H9 (cell line): Measurements from ENCODE around the gene NDUFAF2. TPM values are rescaled to one million over a fixed set of nuclear protein-coding genes. Genes with fewer than 3 reads are reported as not detected.

Experiments
- DNase-seq: peaks from one replicate; pipeline ENCODE4 v3.0.0-alpha.2; 2017
- H2AFZ ChIP-seq: one replicate; pipeline ENCODE4 v1.6.1; 2013; ENCODE audit warnings: mild to moderate bottlenecking, low read length, control low read depth, moderate library complexity
- H2AK5ac ChIP-seq: 2 replicates; pipeline ENCODE4 v1.6.1; 2013; ENCODE audit warnings: low read length, control low read depth, mixed read lengths; ENCODE audit not compliant: insufficient read length
- H2BK120ac ChIP-seq: one replicate; pipeline ENCODE4 v1.6.1; 2013; ENCODE audit warnings: low read depth, mild to moderate bottlenecking, low read length, control low read depth, inconsistent platforms; ENCODE audit not compliant: poor library complexity, severe bottlenecking
- H2BK12ac ChIP-seq: 2 replicates; pipeline ENCODE4 v1.6.1; 2013; ENCODE audit warnings: low read length, control low read depth, mixed read lengths, low read depth; ENCODE audit not compliant: insufficient read length
- H2BK15ac ChIP-seq: 2 replicates; pipeline ENCODE4 v1.6.1; 2013; ENCODE audit warnings: low read depth, low read length, control low read depth
- H2BK20ac ChIP-seq: one replicate; pipeline ENCODE4 v1.6.1; 2013; ENCODE audit warnings: low read depth, mild to moderate bottlenecking, low read length, control low read depth, inconsistent platforms; ENCODE audit not compliant: poor library complexity, severe bottlenecking
- H2BK5ac ChIP-seq: 2 replicates; pipeline ENCODE4 v1.6.1; 2013; ENCODE audit warnings: low read length, control low read depth, mixed read lengths; ENCODE audit not compliant: insufficient read length
- H3K14ac ChIP-seq: 2 replicates; pipeline ENCODE4 v1.6.1; 2013; ENCODE audit warnings: low read length, control low read depth; ENCODE audit not compliant: insufficient read depth
- H3K18ac ChIP-seq: 2 replicates; pipeline ENCODE4 v1.6.1; 2013; ENCODE audit warnings: low read depth, mild to moderate bottlenecking, mixed read lengths, low read length, control low read depth; ENCODE audit not compliant: insufficient read length
- H3K23ac ChIP-seq: 2 replicates; pipeline ENCODE4 v1.6.1; 2013; ENCODE audit warnings: low read length, control low read depth, mixed read lengths, low read depth; ENCODE audit not compliant: insufficient read length
- H3K23me2 ChIP-seq: 2 replicates; pipeline ENCODE4 v1.6.1; 2013; ENCODE audit warnings: low read depth, mild to moderate bottlenecking, mixed read lengths, low read length, control low read depth; ENCODE audit not compliant: insufficient read length, poor library complexity, severe bottlenecking
- H3K27ac ChIP-seq: 2 replicates; pipeline ENCODE4 v1.5.1; 2013; ENCODE audit warnings: low read length, control low read depth, mixed read lengths, low read depth; ENCODE audit not compliant: insufficient read length
- H3K27me3 ChIP-seq: 2 replicates; pipeline ENCODE4 v1.6.1; 2013; ENCODE audit warnings: low read length, control low read depth, inconsistent platforms; ENCODE audit not compliant: insufficient read depth
- H3K4ac ChIP-seq: 2 replicates; pipeline ENCODE4 v1.6.1; 2013; ENCODE audit warnings: low read depth, mild to moderate bottlenecking, control low read depth, inconsistent platforms, low read length, moderate library complexity
- H3K4me1 ChIP-seq: 2 replicates; pipeline ENCODE4 v1.6.1; 2013; ENCODE audit warnings: low read length, control low read depth, inconsistent platforms; ENCODE audit not compliant: insufficient read depth
- H3K4me2 ChIP-seq: 2 replicates; pipeline ENCODE4 v1.6.1; 2013; ENCODE audit warnings: low read length, control low read depth, mixed read lengths; ENCODE audit not compliant: insufficient read length, insufficient read depth
- H3K56ac ChIP-seq: 2 replicates; pipeline ENCODE4 v1.6.1; 2013; ENCODE audit warnings: low read depth, mild to moderate bottlenecking, mixed read lengths, low read length, control low read depth; ENCODE audit not compliant: insufficient read length
- H3K79me1 ChIP-seq: 2 replicates; pipeline ENCODE4 v1.6.1; 2013; ENCODE audit warnings: low read depth, mild to moderate bottlenecking, moderate library complexity, low read length, control low read depth, inconsistent platforms; ENCODE audit not compliant: insufficient read depth, poor library complexity, severe bottlenecking
- H3K79me2 ChIP-seq: 2 replicates; pipeline ENCODE4 v1.6.1; 2013; ENCODE audit warnings: low read length, control low read depth, inconsistent platforms; ENCODE audit not compliant: insufficient read depth
- H3K9ac ChIP-seq: 2 replicates; pipeline ENCODE4 v1.6.1; 2013; ENCODE audit warnings: low read length, control low read depth, mixed read lengths; ENCODE audit not compliant: insufficient read length; ENCODE audit errors: extremely low read depth
- H3K9me3 ChIP-seq: one replicate; pipeline ENCODE4 v1.6.1; 2013; ENCODE audit warnings: low read depth, low read length, inconsistent platforms; ENCODE audit not compliant: control insufficient read depth
- H3T11ph ChIP-seq: one replicate; pipeline ENCODE4 v1.6.1; 2013; ENCODE audit warnings: mild to moderate bottlenecking, low read length, control low read depth, inconsistent platforms
- H4K20me1 ChIP-seq: one replicate; pipeline ENCODE4 v1.6.1; 2013; ENCODE audit not compliant: control insufficient read depth, insufficient read length, insufficient read depth
- H4K5ac ChIP-seq: 2 replicates; pipeline ENCODE4 v1.6.1; 2013; ENCODE audit warnings: low read depth, mild to moderate bottlenecking, mixed read lengths, low read length, control low read depth; ENCODE audit not compliant: insufficient read length
- H4K8ac ChIP-seq: replicated peaks from 2 replicates; pipeline ENCODE4 v1.6.1; 2013; ENCODE audit warnings: low read length, control low read depth, mixed read lengths, low read depth; ENCODE audit not compliant: insufficient read length
- H4K91ac ChIP-seq: 2 replicates; pipeline ENCODE4 v1.6.1; 2013; ENCODE audit warnings: low read depth, mild to moderate bottlenecking, moderate library complexity, mixed read lengths, low read length, control low read depth; ENCODE audit not compliant: insufficient read length
- H3K27ac Mint-ChIP-seq, 3 experiments: 2 replicates in 2 of 3; 3 replicates in 1 of 3; pipeline ENCODE4 v1.8.0; 2020 to 2021; ENCODE audit warnings: mixed read lengths in 3 of 3, mild to moderate bottlenecking in 1 of 3, moderate library complexity in 1 of 3
- H3K27me3 Mint-ChIP-seq: 2 replicates; pipeline ENCODE4 v1.8.0; 2021; ENCODE audit warnings: low read depth, mild to moderate bottlenecking, moderate library complexity, mixed read lengths
- H3K36me3 Mint-ChIP-seq, 3 experiments: 2 replicates in 2 of 3; 3 replicates in 1 of 3; pipeline ENCODE4 v1.8.0; 2020 to 2021; ENCODE audit warnings: low read depth in 3 of 3, mixed read lengths in 3 of 3; ENCODE audit not compliant: insufficient read depth in 1 of 3
- H3K4me1 Mint-ChIP-seq, 2 experiments: 2 replicates each; pipeline ENCODE4 v1.8.0; 2020; ENCODE audit warnings: mixed read lengths in 2 of 2
- H3K4me3 Mint-ChIP-seq, 2 experiments: 2 replicates in 1 of 2; 3 replicates in 1 of 2; pipeline ENCODE4 v1.8.0; 2020 to 2021; ENCODE audit warnings: mild to moderate bottlenecking in 2 of 2, mixed read lengths in 2 of 2, moderate library complexity in 1 of 2
- H3K9me3 Mint-ChIP-seq, 2 experiments: 2 replicates in 1 of 2; 3 replicates in 1 of 2; pipeline ENCODE4 v1.8.0; 2020; ENCODE audit warnings: mild to moderate bottlenecking in 2 of 2, mixed read lengths in 2 of 2, moderate library complexity in 1 of 2
- CTCF ChIP-seq: fragments of 200-600 bp; sonication (generic); conservative IDR thresholded peaks from 3 replicates; pipeline ENCODE4 v1.8.0; 2021; ENCODE audit warnings: antibody characterized with exemption, mild to moderate bottlenecking
- WGBS: extraction: QIAGEN DNeasy Blood & Tissue Kit; methylation state at CpG from one replicate; pipeline ENCODE4 v1.1.7; 2013; ENCODE audit warnings: missing lambda C conversion rate, low lambda C conversion rate, mixed read lengths; ENCODE audit not compliant: insufficient read length; ENCODE audit errors: extremely low coverage; 5-methylcytosine and 5-hydroxymethylcytosine counted together
- total RNA-seq: library from RNA; stranded (reverse); gene quantifications from 2 replicates; pipeline ENCODE4 v1.2.1, GENCODE V29; 2021

Gene NDUFAF2
- total RNA-seq, 1 experiment from 2014 or later, result 31.4 TPM

GRCh38 chr5:61115968-61116367, 171.0 kb downstream of the NDUFAF2 start:
- no peak overlapping the region for H2BK12ac ChIP-seq
- H4K20me1 ChIP-seq, result no peaks in the 10 kb centered on the region
- H3K27me3 ChIP-seq, result no peaks in the 10 kb centered on the region
- H3K27ac ChIP-seq, result no peak overlapping the region
- H3K9ac ChIP-seq, result no peak overlapping the region
- H3K79me2 ChIP-seq, result no peaks in the 10 kb centered on the region
- H2BK5ac ChIP-seq, result no peak overlapping the region
- no peak overlapping the region for H2BK20ac ChIP-seq
- Mint-ChIP-seq H3K27me3 (no peaks in the 10 kb centered on the region), H3K4me3 (no peak overlapping the region), H3K9me3 (peaks cover 0 to 5% of the 10 kb centered on the region in 2 experiments; a peak in 2 of 5 replicates), H3K4me1 (no peaks in the 10 kb centered on the region), H3K36me3 (peaks cover 0 to 13% (median 0%) of the 10 kb centered on the region in 3 experiments; a peak in 3 of 7 replicates), H3K27ac (no peak overlapping the region)
- no peak overlapping the region for H3K18ac ChIP-seq
- no peak overlapping the region for H2BK120ac ChIP-seq
- H3K4ac ChIP-seq, result no peak overlapping the region
- no peaks in the 10 kb centered on the region for H3K9me3 ChIP-seq
- no peak overlapping the region for H4K5ac ChIP-seq
- no peaks in the 10 kb centered on the region for H3K4me1 ChIP-seq
- no peak overlapping the region for H3K4me2 ChIP-seq
- no peak overlapping the region for H3T11ph ChIP-seq
- no peak overlapping the region for H2AK5ac ChIP-seq
- no peaks in the 10 kb centered on the region for H3K23me2 ChIP-seq
- no peak overlapping the region for H3K14ac ChIP-seq
- H4K8ac ChIP-seq, result no peak overlapping the region
- no peak overlapping the region for H3K56ac ChIP-seq
- no peak overlapping the region for H4K91ac ChIP-seq
- no peaks in the 10 kb centered on the region for H3K79me1 ChIP-seq
- no peak for DNase-seq
- no peak overlapping the region for H3K23ac ChIP-seq
- H2BK15ac ChIP-seq, result no peak overlapping the region
- no CpG with 5 or more reads among the region's 3 CpGs for WGBS
- no peak for TF ChIP-seq CTCF
- H2AFZ ChIP-seq, result no peak overlapping the region
